Neuronal stem cell (in vitro differentiated cells): Measurements from ENCODE around the gene FAM219B.
"Not testable (repeated sequence)": the region's sequence is repeated elsewhere in the genome, so short reads cannot be mapped to it uniquely, and the experiment has no call there.

Experiments used
- DNase-seq: peaks from one replicate; pipeline ENCODE4 v3.0.0-alpha.2; 2013; ENCODE audit warnings: low spot score
- H2AFZ ChIP-seq: one replicate; pipeline ENCODE4 v1.6.1; 2013; ENCODE audit warnings: mild to moderate bottlenecking, low read length, inconsistent platforms
- H2AK5ac ChIP-seq: 2 replicates; pipeline ENCODE4 v1.6.1; 2013; ENCODE audit warnings: low read depth, mild to moderate bottlenecking, inconsistent platforms, low read length, moderate library complexity, mixed read lengths
- H2BK120ac ChIP-seq: 2 replicates; pipeline ENCODE4 v1.6.1; 2013; ENCODE audit warnings: low read depth, mild to moderate bottlenecking, inconsistent platforms, low read length, moderate library complexity, mixed read lengths
- H2BK12ac ChIP-seq: one replicate; pipeline ENCODE4 v1.6.1; 2013; ENCODE audit warnings: low read length, inconsistent platforms
- H2BK15ac ChIP-seq: 2 replicates; pipeline ENCODE4 v1.6.1; 2013; ENCODE audit warnings: mild to moderate bottlenecking, low read length, inconsistent platforms, mixed read lengths
- H2BK5ac ChIP-seq: one replicate; pipeline ENCODE4 v1.6.1; 2013; ENCODE audit warnings: inconsistent platforms, mild to moderate bottlenecking, low read length, moderate library complexity
- H3K14ac ChIP-seq: one replicate; pipeline ENCODE4 v1.6.1; 2013; ENCODE audit warnings: low read length, inconsistent platforms
- H3K18ac ChIP-seq: 2 replicates; pipeline ENCODE4 v1.6.1; 2013; ENCODE audit warnings: low read length, inconsistent platforms
- H3K23ac ChIP-seq: 2 replicates; pipeline ENCODE4 v1.6.1; 2013; ENCODE audit warnings: low read depth, mild to moderate bottlenecking, mixed read lengths, low read length, inconsistent platforms; ENCODE audit not compliant: poor library complexity
- H3K27ac ChIP-seq: replicated peaks from 3 replicates; pipeline ENCODE4 v1.5.1; 2013; ENCODE audit warnings: low read length, inconsistent platforms
- H3K27me3 ChIP-seq, 3 experiments: 2 replicates each; pipeline ENCODE4 v1.6.1; 2013; ENCODE audit warnings: low read length in 3 of 3, mild to moderate bottlenecking in 2 of 3, inconsistent platforms in 1 of 3, low read depth in 1 of 3, mixed read lengths in 1 of 3, moderate library complexity in 1 of 3; ENCODE audit not compliant: control insufficient read depth in 3 of 3, insufficient read depth in 3 of 3
- H3K36me3 ChIP-seq, 2 donors: replicated peaks in 1 of 2; 2 replicates each; pipeline ENCODE4 v1.6.1; 2013; ENCODE audit warnings: low read length in 2 of 2; ENCODE audit not compliant: control insufficient read depth in 2 of 2, insufficient read depth in 2 of 2
- H3K4ac ChIP-seq: 2 replicates; pipeline ENCODE4 v1.6.1; 2013; ENCODE audit warnings: inconsistent platforms, mild to moderate bottlenecking, low read length, moderate library complexity
- H3K4me1 ChIP-seq, 2 donors: 1 replicate in 1 of 2; 2 replicates in 1 of 2; pipeline ENCODE4 v1.6.1; 2013; ENCODE audit warnings: low read length in 2 of 2, low read depth in 1 of 2; ENCODE audit not compliant: control insufficient read depth in 2 of 2, insufficient read depth in 1 of 2
- H3K4me2 ChIP-seq: one replicate; pipeline ENCODE4 v1.6.1; 2013; ENCODE audit warnings: mild to moderate bottlenecking, low read length, inconsistent platforms; ENCODE audit not compliant: insufficient read depth, poor library complexity, severe bottlenecking
- H3K4me3 ChIP-seq, 2 donors: 2 replicates each; pipeline ENCODE4 v1.5.1; 2013; ENCODE audit warnings: low read length in 2 of 2, mild to moderate bottlenecking in 2 of 2, inconsistent platforms in 1 of 2, moderate library complexity in 1 of 2
- H3K79me1 ChIP-seq: one replicate; pipeline ENCODE4 v1.6.1; 2013; ENCODE audit warnings: low read depth, mild to moderate bottlenecking, inconsistent platforms, low read length, moderate library complexity
- H3K9ac ChIP-seq: one replicate; pipeline ENCODE4 v1.6.1; 2013; ENCODE audit warnings: mild to moderate bottlenecking, low read depth, low read length, inconsistent platforms; ENCODE audit not compliant: poor library complexity
- H3K9me3 ChIP-seq, 2 donors: replicated peaks in 1 of 2; 2 replicates each; pipeline versions ENCODE3 to v1.6.1; 2013; ENCODE audit warnings: low read length in 2 of 2, mild to moderate bottlenecking in 2 of 2, inconsistent platforms in 1 of 2, low read depth in 1 of 2, mixed read lengths in 1 of 2, moderate library complexity in 1 of 2; ENCODE audit not compliant: control insufficient read depth in 2 of 2, insufficient read depth in 1 of 2
- H4K8ac ChIP-seq: one replicate; pipeline ENCODE4 v1.6.1; 2013; ENCODE audit warnings: low read depth, mild to moderate bottlenecking, inconsistent platforms, low read length, moderate library complexity
- H4K91ac ChIP-seq: one replicate; pipeline ENCODE4 v1.6.1; 2013; ENCODE audit warnings: low read length, low read depth, mild to moderate bottlenecking, inconsistent platforms; ENCODE audit not compliant: poor library complexity
- WGBS, 2 donors: extraction: QIAGEN DNeasy Blood & Tissue Kit; methylation state at CpG; one replicate each; pipeline ENCODE4 v1.1.7; 2013; ENCODE audit warnings: missing lambda C conversion rate in 2 of 2, mixed read lengths in 1 of 2; ENCODE audit not compliant: insufficient read length in 2 of 2, insufficient replicate concordance in 1 of 2; ENCODE audit errors: extremely low coverage in 2 of 2; 5-methylcytosine and 5-hydroxymethylcytosine counted together

The FAM219B gene

DNA sequence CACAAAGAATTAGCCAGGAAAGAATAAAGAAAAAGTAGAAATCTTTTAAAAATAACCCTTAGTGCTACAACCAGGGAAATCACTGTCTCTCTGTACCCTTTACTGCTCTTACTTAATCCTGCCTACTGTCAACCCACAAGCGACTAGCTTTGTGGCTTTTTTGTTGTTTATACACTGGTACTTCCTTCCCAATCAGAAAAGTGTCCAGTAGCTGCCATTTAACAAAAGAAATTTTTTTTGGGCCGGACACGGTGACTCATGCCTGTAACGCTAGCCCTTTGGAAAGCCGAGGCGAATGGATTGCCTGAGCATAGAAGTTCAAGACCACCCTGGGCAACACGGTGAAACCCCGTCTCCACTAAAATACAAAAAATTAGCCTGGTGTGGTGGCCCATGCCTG lies 13.8 kb upstream of the FAM219B start:
- H2AFZ ChIP-seq, result no peak overlapping the region

GRCh38 chr15:74917676-74918075 lies 11.0 kb upstream of the FAM219B start:
- H3K4me3 ChIP-seq, result no peak overlapping the region
- no peak overlapping the region for H2AK5ac ChIP-seq
- WGBS, 2 donors, result no CpG with 5 or more reads among the region's 6 CpGs

More for the DNA sequence above, 13.8 kb upstream of the FAM219B start:
- no peak overlapping the region for H2BK15ac ChIP-seq
- no peak overlapping the region for H4K8ac ChIP-seq
- no peak for DNase-seq
- H2BK12ac ChIP-seq, result no peak overlapping the region
- H3K36me3 ChIP-seq, result peaks cover 17 to 94% of the 10 kb centered on the region in 2 donors
- H3K18ac ChIP-seq, result no peak overlapping the region
- no peak overlapping the region for H3K4ac ChIP-seq
- no peak overlapping the region for H4K91ac ChIP-seq
- H3K9me3 ChIP-seq, result no peaks in the 10 kb centered on the region
- H3K27ac ChIP-seq, result no peak overlapping the region
- H3K79me1 ChIP-seq, result no peaks in the 10 kb centered on the region
- no peaks in the 10 kb centered on the region for H3K27me3 ChIP-seq
- no peak overlapping the region for H2AK5ac ChIP-seq
- H3K4me3 ChIP-seq, result no peak overlapping the region
- no peak overlapping the region for H2BK5ac ChIP-seq
- no peak overlapping the region for H3K14ac ChIP-seq
- no peak overlapping the region for H3K9ac ChIP-seq
- H2BK120ac ChIP-seq, result no peak overlapping the region
- no CpG with 5 or more reads among the region's 8 CpGs for WGBS, 2 donors
- H3K4me1 ChIP-seq, result no peaks in the 10 kb centered on the region
- no peak overlapping the region for H3K4me2 ChIP-seq
- no peak overlapping the region for H3K23ac ChIP-seq

GRCh38 chr15:74913799-74914198 lies 7.1 kb upstream of the FAM219B start:
- not testable (repeated sequence) for H3K4ac ChIP-seq, H3K79me1 ChIP-seq, H2AK5ac ChIP-seq, H3K14ac ChIP-seq, H3K9ac ChIP-seq, H2AFZ ChIP-seq, H3K9me3 ChIP-seq, H2BK12ac ChIP-seq, H4K91ac ChIP-seq, H3K23ac ChIP-seq, H2BK15ac ChIP-seq, H4K8ac ChIP-seq, H3K4me2 ChIP-seq, H2BK5ac ChIP-seq, H3K4me1 ChIP-seq, H2BK120ac ChIP-seq, H3K4me3 ChIP-seq, H3K27me3 ChIP-seq, H3K27ac ChIP-seq, H3K18ac ChIP-seq, DNase-seq
- no CpG with 5 or more reads among the region's 8 CpGs for WGBS, 2 donors
- peaks cover 13 to 68% of the 10 kb centered on the region in 2 donors for H3K36me3 ChIP-seq

More at GRCh38 chr15:74917676-74918075, 11.0 kb upstream of the FAM219B start:
- Histone ChIP-seq H2BK15ac (no peak overlapping the region), H3K27ac (no peak overlapping the region), H3K9me3 (no peaks in the 10 kb centered on the region), H2BK5ac (no peak overlapping the region), H3K79me1 (no peaks in the 10 kb centered on the region), H2BK12ac (no peak overlapping the region), H3K23ac (no peak overlapping the region), H3K4me1 (no peaks in the 10 kb centered on the region), H3K14ac (no peak overlapping the region), H3K27me3 (no peaks in the 10 kb centered on the region), H3K4me2 (no peak overlapping the region), H3K36me3 (peaks cover 20 to 89% of the 10 kb centered on the region in 2 donors), H2BK120ac (no peak overlapping the region), H4K8ac (no peak overlapping the region), H4K91ac (no peak overlapping the region), H2AFZ (no peak overlapping the region), H3K18ac (no peak overlapping the region), H3K9ac (no peak overlapping the region), H3K4ac (no peak overlapping the region)
- no peak for DNase-seq

GRCh38 chr15:74913041-74913440 lies 6.4 kb upstream of the FAM219B start:
- no CpG with 5 or more reads among the region's 9 CpGs for WGBS, 2 donors
- DNase-seq, result no peak

More at GRCh38 chr15:74913041-74913440, 6.4 kb upstream of the FAM219B start:
- peaks cover 13 to 64% of the 10 kb centered on the region in 2 donors for H3K36me3 ChIP-seq
- H3K4me2 ChIP-seq, result no peak overlapping the region
- no peak overlapping the region for H3K4ac ChIP-seq
- no peak overlapping the region for H4K8ac ChIP-seq
- H3K27ac ChIP-seq, result no peak overlapping the region
- H2BK12ac ChIP-seq, result no peak overlapping the region
- H3K18ac ChIP-seq, result no peak overlapping the region
- H2BK15ac ChIP-seq, result no peak overlapping the region
- no peaks in the 10 kb centered on the region for H3K27me3 ChIP-seq
- H2BK5ac ChIP-seq, result no peak overlapping the region
- H3K9me3 ChIP-seq, result no peaks in the 10 kb centered on the region
- no peak overlapping the region for H3K23ac ChIP-seq
- H3K14ac ChIP-seq, result no peak overlapping the region
- H3K4me3 ChIP-seq, result no peak overlapping the region
- H2BK120ac ChIP-seq, result no peak overlapping the region
- no peak overlapping the region for H4K91ac ChIP-seq
- no peaks in the 10 kb centered on the region for H3K79me1 ChIP-seq
- no peak overlapping the region for H2AFZ ChIP-seq
- H3K9ac ChIP-seq, result no peak overlapping the region
- H3K4me1 ChIP-seq, result no peaks in the 10 kb centered on the region
- H2AK5ac ChIP-seq, result no peak overlapping the region
